Left ventricle myocardium superior (tissue), 1 donor: ENCODE measurements around the gene TBL3. TPM values are rescaled to one million over a fixed set of nuclear protein-coding genes. Genes with fewer than 3 reads are reported as not detected.
"Not testable (repeated sequence)": the region's sequence is repeated elsewhere in the genome, so short reads cannot be mapped to it uniquely, and the experiment has no call there.

Experiments used
- ATAC-seq: fragments of 200-7000 bp; cut with Tn5 transposase; one replicate; pipeline ENCODE4 v1.9.1; 2020; ENCODE audit warnings: mild to moderate bottlenecking, moderate library complexity
- DNase-seq: peaks from one replicate; pipeline ENCODE4 v3.0.0-alpha.2; 2020
- intact Hi-C: fragments of 100-400 bp; cut with micrococcal nuclease; formaldehyde crosslinking; loops from one replicate; pipeline ENCODE4 v1.11.0; 2022
- long read RNA-seq: library from polyadenylated mRNA; unstranded; transcript quantifications from one replicate; pipeline ENCODE4 v2.0.0, GENCODE V29; 2021
- total RNA-seq: library from RNA; stranded (reverse); fragmentation: NEBNext Ultra II Directional; extraction: Animal tissue kit (Norgen Biotek cat#: 25700); gene quantifications from one replicate; pipeline ENCODE4 v1.2.1, GENCODE V29; 2021
- donor health status: DM: no; HTN: yes; CAD: no; lungs with severe emphysema.

TBL3 gene
- total RNA-seq, result 24.4 TPM
- long read RNA-seq, full-length matches to known transcripts, result 39 of 84 reads
- long read RNA-seq, partial matches to known transcripts, result 37 of 84 reads
- long read RNA-seq, other reads (novel, unspliced or antisense), result 8 of 84 reads

DNA sequence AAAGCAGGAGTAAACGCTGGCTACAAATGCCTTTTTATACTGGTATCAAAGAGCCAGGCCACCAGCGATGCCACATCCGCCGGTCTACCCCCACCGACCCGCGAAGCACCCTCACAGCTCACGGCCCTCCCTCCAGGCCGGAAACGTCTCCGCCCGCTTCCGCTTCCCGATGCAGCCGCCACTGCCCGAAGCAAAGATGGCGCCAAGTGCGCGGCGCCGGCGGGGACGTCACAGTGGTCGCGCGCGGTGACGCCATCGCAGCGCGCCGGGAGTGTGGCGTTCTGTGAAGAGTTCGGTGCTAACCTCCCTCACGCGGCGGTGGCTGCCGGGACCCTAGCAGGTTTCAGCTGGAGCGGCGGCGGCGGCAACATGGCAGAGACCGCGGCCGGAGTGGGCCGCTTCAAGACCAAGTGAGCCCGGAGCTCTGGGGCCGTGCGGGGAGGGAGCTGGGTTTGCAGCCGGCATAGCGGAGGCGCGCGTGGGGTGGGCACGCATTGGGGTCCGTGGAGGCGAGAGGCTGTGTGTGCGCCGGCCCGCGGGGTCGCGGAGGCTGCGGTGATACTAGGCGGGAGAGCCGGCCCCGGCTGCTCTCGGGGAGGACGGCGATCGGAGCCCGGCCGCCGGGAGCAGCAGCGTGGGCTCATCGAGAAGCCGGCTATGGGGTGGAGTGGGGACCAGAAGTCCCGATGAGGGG, at the start of gene TBL3:
TSS of gene TBL3 (plus strand) at position 258 of the 694 bp plus-strand sequence. CDS start at position 370, 112 bp downstream.
- peak; percentile 97 for DNase-seq
- peak; percentile 96 for ATAC-seq
- intact Hi-C loops, result no loop called here

DNA sequence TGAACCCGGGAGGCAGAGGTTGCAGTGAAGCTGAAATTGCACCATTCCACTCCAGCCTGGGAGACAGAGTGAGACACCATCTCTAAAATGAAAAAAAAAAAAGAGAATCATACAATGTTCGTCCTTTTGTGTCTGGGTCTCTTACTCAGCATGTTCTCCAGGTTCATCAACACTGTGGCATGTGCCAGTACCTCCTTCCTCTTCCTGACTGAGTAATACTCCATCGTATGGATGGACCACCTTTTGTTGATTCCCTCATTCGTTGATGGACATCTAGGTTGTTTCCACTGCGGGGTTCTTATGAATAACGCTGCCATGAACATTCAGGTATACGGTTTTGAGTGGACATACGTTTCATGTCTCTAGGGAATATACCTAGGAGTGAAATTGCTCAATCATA, 49.5 kb upstream of the TBL3 start:
- no peak for DNase-seq
- intact Hi-C loops, result no loop called here
- no peak for ATAC-seq

DNA sequence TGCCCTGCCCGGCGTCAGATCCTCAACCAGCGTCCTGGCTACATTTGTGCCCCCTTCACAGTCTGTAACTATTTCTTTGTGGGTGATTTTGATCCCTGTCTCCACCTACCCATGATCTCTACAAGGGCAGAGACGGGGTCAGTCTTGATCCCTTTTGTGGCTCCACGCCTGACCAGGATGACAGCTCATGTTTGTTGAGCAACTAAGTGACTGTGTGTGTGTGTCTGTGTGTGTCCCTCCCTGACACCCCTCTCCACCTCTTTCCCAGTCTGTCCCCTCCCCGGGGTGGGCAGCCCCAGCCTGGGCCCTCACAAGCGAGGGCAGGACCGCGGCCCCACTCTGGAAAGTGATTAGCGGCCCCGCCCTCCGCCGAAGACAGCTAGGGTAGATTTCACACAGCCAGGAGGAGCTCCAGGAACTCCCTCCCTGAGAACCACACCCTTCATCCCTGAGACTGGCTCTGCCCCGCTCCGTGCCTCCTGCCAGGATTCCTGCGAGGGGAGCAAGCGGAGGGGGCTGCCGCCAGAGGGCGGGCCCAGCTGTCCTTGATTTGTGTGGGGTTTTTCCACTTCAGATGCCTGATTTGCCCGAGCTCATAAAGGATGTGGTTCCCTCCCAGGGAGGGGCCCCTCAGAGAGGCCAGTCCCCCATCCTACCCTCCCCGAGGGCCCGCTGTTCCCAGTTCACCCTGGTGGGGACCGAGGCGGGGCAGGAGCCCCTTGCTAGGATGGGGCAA, 48.4 kb upstream of the TBL3 start:
- intact Hi-C loops, result no loop called here
- ATAC-seq (peak; percentile 48), DNase-seq (no peak)

DNA sequence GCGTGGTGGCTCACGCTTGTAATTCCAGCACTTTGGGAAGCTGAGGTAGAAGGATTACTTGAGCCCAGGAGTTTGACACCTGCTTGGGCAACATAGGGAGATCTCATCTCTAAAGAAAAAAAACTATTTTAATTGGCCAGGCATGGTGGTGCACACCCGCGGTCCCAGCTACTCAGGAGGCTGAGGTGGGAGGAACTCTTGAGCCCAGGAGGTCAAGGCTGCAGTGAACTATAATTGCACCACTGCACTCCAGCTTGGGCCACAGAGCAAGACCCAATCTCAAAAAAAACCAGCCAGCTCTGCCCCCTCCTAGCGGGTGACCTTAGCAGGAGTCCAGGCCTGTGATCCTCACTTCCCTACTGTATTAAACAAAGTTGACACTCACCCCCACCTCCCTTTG, 47.8 kb upstream of the TBL3 start:
- ATAC-seq (no peak), DNase-seq (no peak)
- intact Hi-C loops, result no loop called here

DNA sequence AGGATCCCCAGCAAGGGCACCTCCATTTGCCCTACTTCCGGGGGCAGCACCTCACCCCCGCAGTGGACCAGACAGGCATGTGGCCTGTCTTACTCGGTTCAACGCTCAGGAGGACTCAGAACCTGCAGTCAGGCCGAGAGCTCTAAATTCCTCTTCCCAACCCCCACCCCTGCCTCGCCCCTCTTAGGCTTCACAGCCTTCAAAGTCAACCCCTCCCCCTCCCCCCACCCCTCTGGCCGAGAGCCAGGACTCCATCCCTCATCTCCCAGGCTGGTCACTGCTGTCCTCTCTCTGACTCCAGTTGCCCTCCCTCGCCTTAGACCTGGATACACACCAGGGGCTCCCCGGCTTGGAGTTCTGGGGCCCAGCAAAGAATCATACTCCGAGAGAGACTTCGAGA, 45.6 kb upstream of the TBL3 start:
- DNase-seq, result no peak
- intact Hi-C loops, result no loop called here
- no peak for ATAC-seq

GRCh38 chr16:1929105-1929504, 42.7 kb upstream of the TBL3 start:
- peak; percentile 57 for DNase-seq
- intact Hi-C loops, result no loop called here
- peak; percentile 72 for ATAC-seq

DNA sequence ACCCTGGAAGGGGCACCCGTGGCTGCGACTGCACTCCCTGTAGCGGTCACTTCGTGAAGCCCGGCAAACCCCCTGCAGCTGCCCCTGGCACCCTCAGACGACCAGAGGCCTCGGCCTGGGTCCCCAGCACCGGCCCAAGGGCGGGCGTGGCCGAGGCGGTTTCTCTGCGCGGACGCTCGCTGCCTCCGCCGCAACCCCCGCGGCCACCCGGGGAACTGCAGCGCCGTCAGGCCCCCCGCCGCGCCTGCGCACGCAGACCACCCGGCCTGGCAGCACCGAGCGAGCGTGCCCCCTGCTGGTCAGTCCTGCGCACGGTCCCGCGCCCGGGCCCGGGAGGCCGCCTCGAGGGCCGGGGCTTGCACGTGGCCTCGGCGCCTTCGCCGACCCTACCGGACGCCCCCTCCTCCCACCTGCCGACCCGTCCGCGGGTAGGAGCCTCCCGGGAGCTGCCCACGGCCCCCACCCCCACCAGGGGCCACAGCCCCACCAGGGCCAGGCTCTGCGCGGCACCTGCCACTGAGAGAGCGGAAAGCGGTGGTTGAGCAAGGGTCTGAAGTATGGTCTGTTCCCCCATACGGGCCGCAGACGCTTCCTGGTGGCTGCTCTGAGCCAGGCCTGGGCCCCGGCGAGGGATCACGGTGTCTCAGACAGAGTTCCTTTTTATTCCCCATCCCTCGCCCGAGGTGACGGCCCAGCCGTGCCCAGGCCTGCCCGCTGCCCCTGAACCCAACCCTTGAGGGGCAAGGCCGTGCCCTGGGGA, 42.1 kb upstream of the TBL3 start:
- intact Hi-C loops, result loop anchor here (10.0 kb wide), 1 partner anchor 65 kb away; no protein-coding TSS in a partner anchor
- DNase-seq, result peak; percentile 96
- peak; percentile 96 for ATAC-seq

DNA sequence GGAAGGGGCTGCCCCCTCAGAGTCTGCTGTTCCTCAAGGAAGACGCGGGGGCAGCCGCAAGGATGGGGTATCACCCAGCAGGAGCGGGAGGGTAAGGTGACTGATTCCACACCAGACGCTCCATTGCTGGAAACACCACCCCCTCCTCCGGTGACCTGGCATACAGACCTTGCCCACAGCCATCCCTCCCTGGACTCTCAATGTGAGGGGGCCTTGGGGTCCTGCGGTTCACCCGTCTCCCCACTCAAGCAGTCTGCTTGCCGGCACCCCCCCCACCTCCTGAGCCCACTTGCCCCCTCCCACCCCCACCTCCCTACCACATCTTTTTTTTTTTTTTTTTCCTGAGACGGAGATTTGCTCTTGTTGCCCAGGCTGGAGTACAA, 41.5 kb upstream of the TBL3 start:
- no peak for ATAC-seq
- intact Hi-C loops, result loop anchor here (10.0 kb wide), 1 partner anchor 66 kb away; no protein-coding TSS in a partner anchor
- DNase-seq, result no peak

DNA sequence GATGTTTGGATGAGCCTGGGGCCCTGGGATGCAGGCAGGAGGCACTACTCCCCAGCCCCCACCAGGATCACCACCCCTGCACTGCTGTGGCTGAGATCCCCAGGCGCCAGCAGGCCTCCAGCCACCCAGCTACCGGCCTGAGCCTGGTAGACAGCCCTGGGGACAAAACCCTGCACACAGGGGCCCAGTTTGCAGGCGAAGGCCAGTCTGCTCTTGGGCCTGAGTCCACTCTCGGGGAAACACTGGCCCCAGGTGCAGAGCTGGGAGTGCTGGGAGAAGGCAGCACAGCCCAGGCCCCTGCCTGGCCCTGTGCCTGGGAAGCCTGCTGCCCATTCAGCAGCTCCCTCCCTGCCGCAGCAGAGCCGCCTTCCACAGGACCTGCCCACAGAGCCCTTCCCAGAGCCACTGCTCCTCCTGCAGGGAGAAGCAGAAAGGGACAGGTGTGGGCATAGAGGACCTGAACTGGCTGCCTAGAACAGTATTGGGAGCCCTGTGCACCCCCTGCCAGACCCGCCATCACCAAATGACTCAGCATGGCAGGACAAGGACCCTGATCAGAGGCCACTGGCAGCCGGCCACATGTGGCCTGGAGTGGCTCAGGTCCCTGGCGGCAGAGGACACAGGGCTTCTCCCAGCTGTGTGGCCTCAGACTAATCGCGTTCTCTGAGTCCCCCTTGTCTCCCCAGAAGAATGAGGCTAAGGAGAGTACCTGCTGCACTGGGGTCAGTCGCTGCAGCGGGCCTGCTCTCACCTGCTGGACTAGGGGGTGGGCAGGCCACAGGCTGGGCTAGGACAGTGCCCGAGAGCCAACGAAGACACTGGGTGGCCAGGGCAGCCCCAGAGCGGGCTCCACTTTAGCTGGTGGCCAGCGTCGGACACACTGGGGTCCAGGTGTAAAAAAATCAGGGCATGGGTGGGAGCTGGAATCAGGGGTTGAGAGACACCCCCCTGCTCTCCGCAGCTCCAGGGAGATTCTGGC, 39.5 kb upstream of the TBL3 start:
- ATAC-seq (peak; percentile 6), DNase-seq (no peak)
- intact Hi-C loops, result loop anchor here (10.0 kb wide), 1 partner anchor 68 kb away; no protein-coding TSS in a partner anchor

- no peak for ATAC-seq
- intact Hi-C loops, result loop anchor here (10.0 kb wide), 1 partner anchor 68 kb away; no protein-coding TSS in a partner anchor
- DNase-seq, result no peak
These were observed 38.7 kb upstream of the TBL3 start for GRCh38 chr16:1933097-1933661.

DNA sequence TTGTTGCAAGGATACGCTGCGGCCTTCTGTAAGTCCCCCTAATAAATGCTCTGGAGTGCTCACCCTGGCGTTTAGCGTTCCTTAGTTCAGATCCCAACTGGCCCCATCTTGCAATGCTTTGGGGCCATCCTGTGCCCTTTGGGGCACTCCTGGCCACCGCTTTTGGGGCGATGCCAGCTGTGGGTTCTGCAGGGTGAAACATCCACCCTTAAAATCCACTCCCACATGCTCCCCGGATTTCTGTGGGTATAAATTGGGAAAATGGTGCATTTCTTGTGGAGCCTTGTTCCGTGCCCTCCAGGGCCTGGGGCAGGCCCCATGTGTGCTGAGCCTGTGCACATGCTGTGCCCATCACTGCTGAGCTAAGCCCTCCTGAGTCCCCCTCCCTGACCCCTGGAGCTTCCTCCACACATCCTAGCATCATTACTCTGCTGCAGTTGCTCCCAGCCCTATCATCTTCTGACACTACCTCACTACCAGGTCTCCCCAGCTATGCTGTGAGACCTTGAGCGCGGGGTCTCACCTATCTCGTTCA, 34.8 kb upstream of the TBL3 start:
- no peak for ATAC-seq
- no peak for DNase-seq
- intact Hi-C loops, result loop anchor here (10.0 kb wide), 1 partner anchor 72 kb away; no protein-coding TSS in a partner anchor

DNA sequence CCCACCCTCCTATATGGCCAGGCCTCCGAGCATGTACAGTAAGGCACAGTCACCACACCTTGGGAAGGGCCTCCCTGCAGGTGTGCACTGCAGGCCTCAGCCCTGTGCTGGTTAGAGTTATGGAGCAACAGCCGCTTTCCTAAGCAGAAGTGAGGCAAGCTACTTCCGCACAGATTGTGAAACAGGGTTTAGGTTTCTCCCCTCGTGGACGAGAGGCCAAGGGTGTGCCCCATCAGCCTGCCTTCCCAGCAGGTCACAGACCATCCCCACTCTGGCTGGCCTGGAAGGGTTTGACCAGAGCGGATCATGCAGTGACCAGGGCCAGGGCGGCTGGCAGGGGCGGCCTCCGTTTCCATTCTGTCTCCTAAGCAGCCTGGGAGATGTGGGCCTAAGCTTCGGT, 33.5 kb upstream of the TBL3 start:
- DNase-seq (no peak), ATAC-seq (no peak)
- intact Hi-C loops, result loop anchor here (10.0 kb wide), 1 partner anchor 74 kb away; no protein-coding TSS in a partner anchor

DNA sequence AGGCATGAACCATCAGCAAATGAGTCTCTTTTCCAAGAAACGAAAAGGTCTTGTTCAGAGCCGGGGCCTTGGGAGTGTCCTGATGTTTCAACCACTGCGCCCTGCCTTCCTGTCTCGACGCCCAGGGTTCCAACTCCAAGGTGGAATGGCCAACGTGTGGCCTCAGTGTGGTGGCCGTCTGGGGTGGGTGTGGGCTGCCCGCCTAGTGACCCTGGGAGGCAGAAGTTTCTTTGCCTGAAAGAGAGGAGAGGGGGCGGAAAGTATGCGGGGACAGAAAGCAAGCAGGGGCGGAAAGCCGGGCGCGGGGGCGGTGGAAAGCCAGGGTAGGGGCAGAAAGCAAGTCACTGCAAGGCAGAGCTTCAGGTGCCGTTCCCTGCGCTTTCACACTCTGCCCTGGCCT, 32.9 kb upstream of the TBL3 start:
- no peak for ATAC-seq
- intact Hi-C loops, result loop anchor here (10.0 kb wide), 1 partner anchor 74 kb away; no protein-coding TSS in a partner anchor

GRCh38 chr16:1939833-1940232, 32.0 kb upstream of the TBL3 start:
- ATAC-seq, DNase-seq: not testable (repeated sequence)
- intact Hi-C loops, result loop anchor here (10.0 kb wide), 1 partner anchor 75 kb away; no protein-coding TSS in a partner anchor

More for the DNA sequence above, 32.9 kb upstream of the TBL3 start:
- no peak for DNase-seq

GRCh38 chr16:1940273-1941161, 31.3 kb upstream of the TBL3 start:
- ATAC-seq, result no peak
- intact Hi-C loops, result no loop called here

GRCh38 chr16:1941162-1942046, 30.4 kb upstream of the TBL3 start:
- DNase-seq (no peak), ATAC-seq (no peak)
- intact Hi-C loops, result no loop called here

More at GRCh38 chr16:1940273-1941161, 31.3 kb upstream of the TBL3 start:
- no peak for DNase-seq
